HL-60/S4 treated with phorbol 12-myristate 13-acetate at 8.2 ng/mL for 4 days and 3 days (cell line): Measurements from ENCODE around the gene SDHAF1.

ENCODE experiments used
- in situ Hi-C: fragments of 300-500 bp; cut with MboI; formaldehyde crosslinking; loops from 2 replicates; pipeline ENCODE4 v1.15.0; 2022; ENCODE audit warnings: low sequenced_read_pairs

Gene SDHAF1

GRCh38 chr19:35986664-35987570, 8.1 kb upstream of the SDHAF1 start:
- in situ Hi-C loops: no loop called here

GRCh38 chr19:35987571-35987896, 7.5 kb upstream of the SDHAF1 start:
- in situ Hi-C loops: no loop called here

GRCh38 chr19:35988824-35989223, 6.2 kb upstream of the SDHAF1 start:
- in situ Hi-C loops: no loop called here

- in situ Hi-C loops: no loop called here
Observed at GRCh38 chr19:35990156-35990555, 4.8 kb upstream of the SDHAF1 start.

GRCh38 chr19:35990771-35991730, 3.9 kb upstream of the SDHAF1 start:
- in situ Hi-C loops: no loop called here

GRCh38 chr19:35991731-35992450, 3.1 kb upstream of the SDHAF1 start:
- in situ Hi-C loops: no loop called here

GRCh38 chr19:35992907-35993765, 1.9 kb upstream of the SDHAF1 start:
- in situ Hi-C loops: no loop called here

- in situ Hi-C loops: no loop called here
Observed at GRCh38 chr19:35993923-35994598, 927 bp upstream of the SDHAF1 start.

GRCh38 chr19:35996777-35997176, 1.8 kb downstream of the SDHAF1 start:
- in situ Hi-C loops: no loop called here

GRCh38 chr19:36001605-36002004, 6.6 kb downstream of the SDHAF1 start:
- in situ Hi-C loops: no loop called here

- in situ Hi-C loops: no loop called here
Observed at GRCh38 chr19:36003284-36003683, 8.3 kb downstream of the SDHAF1 start.

GRCh38 chr19:36006955-36007354, 12.0 kb downstream of the SDHAF1 start:
- in situ Hi-C loops: no loop called here

GRCh38 chr19:36008336-36008978, 13.5 kb downstream of the SDHAF1 start, which contains the start of gene SYNE4:
Gene SYNE4, minus strand, starts transcription at chr19:36008813. Its CDS starts 132 bp downstream, at chr19:36008681.
- in situ Hi-C loops: no loop called here

GRCh38 chr19:36009220-36009619, 14.2 kb downstream of the SDHAF1 start:
- in situ Hi-C loops: no loop called here

GRCh38 chr19:36009633-36010379, 14.8 kb downstream of the SDHAF1 start:
- in situ Hi-C loops: no loop called here

- in situ Hi-C loops: no loop called here
Observed at GRCh38 chr19:36010402-36010801, 15.4 kb downstream of the SDHAF1 start.

GRCh38 chr19:36013280-36014011, 18.5 kb downstream of the SDHAF1 start:
- in situ Hi-C loops: no loop called here
